Progenitor cell of endocrine pancreas (in vitro differentiated cells): Measurements from ENCODE around the gene C2CD2L. TPM values are rescaled to one million over a fixed set of nuclear protein-coding genes. Genes with fewer than 3 reads are reported as not detected.
A peak's percentile ranks its signal among the peaks of the same experiment; 100 is the strongest.
"Not testable (repeated sequence)": the region's sequence is repeated elsewhere in the genome, so short reads cannot be mapped to it uniquely, and the experiment has no call there.

Experiments
- DNase-seq: peaks from one replicate; pipeline ENCODE4 v3.0.0; 2021; ENCODE audit warnings: low spot score; ENCODE audit not compliant: unreplicated experiment
- H3K27ac Mint-ChIP-seq: 2 replicates; pipeline ENCODE4 v1.8.0; 2021; ENCODE audit warnings: mild to moderate bottlenecking, moderate library complexity, mixed read lengths
- H3K27me3 Mint-ChIP-seq: 2 replicates; pipeline ENCODE4 v1.8.0; 2021; ENCODE audit warnings: mixed read lengths
- H3K36me3 Mint-ChIP-seq: 2 replicates; pipeline ENCODE4 v1.8.0; 2022; ENCODE audit warnings: mixed read lengths; ENCODE audit not compliant: insufficient read depth
- H3K4me1 Mint-ChIP-seq: 2 replicates; pipeline ENCODE4 v1.8.0; 2021; ENCODE audit warnings: low read depth, mixed read lengths
- H3K4me3 Mint-ChIP-seq: 2 replicates; pipeline ENCODE4 v1.8.0; 2021; ENCODE audit warnings: low read depth, mild to moderate bottlenecking, moderate library complexity, mixed read lengths
- H3K9me3 Mint-ChIP-seq: 2 replicates; pipeline ENCODE4 v1.8.0; 2021; ENCODE audit warnings: low read depth, mixed read lengths
- CTCF ChIP-seq: fragments of 200-600 bp; sonication (generic); IDR thresholded peaks from one replicate; pipeline ENCODE4 v1.5.0; 2021; ENCODE audit warnings: antibody characterized with exemption, mild to moderate bottlenecking; ENCODE audit not compliant: unreplicated experiment
- total RNA-seq: library from RNA; stranded (reverse); gene quantifications from 2 replicates; pipeline ENCODE4 v1.2.1, GENCODE V29; 2021

The C2CD2L gene
- total RNA-seq, 1 donor from 2014 or later, result 7.3 TPM

GRCh38 chr11:119134389-119134978 lies 27.3 kb downstream of the C2CD2L start:
- no peak for DNase-seq
- TF ChIP-seq CTCF, result peak; percentile 53
- H3K27me3 Mint-ChIP-seq, result peaks cover 10% of the 10 kb centered on the region
- no peak overlapping the region for H3K27ac Mint-ChIP-seq
- H3K9me3 Mint-ChIP-seq, result no peaks in the 10 kb centered on the region
- H3K36me3 Mint-ChIP-seq, result peaks cover 9% of the 10 kb centered on the region
- no peak overlapping the region for H3K4me3 Mint-ChIP-seq
- H3K4me1 Mint-ChIP-seq, result no peaks in the 10 kb centered on the region

DNA sequence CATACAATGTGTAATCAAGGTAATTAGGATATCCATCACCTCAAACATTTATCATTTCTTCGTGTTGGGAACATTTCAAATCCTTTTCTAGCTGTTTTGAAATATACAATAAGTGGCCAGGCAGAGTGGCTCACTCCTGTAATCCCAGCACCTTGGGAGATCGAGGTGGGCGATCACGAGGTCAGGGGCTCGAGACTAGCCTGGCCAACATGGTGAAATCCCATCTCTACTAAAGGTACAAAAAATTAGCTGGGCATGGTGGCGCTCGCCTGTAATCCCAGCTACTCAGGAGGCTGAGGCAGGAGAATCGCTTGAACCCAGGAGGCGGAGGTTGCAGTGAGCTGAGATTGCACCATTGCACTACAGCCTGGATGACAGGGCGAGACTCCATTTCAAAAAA lies 32.1 kb downstream of the C2CD2L start:
- DNase-seq, H3K4me1 Mint-ChIP-seq, H3K36me3 Mint-ChIP-seq, H3K9me3 Mint-ChIP-seq, H3K4me3 Mint-ChIP-seq, H3K27ac Mint-ChIP-seq: not testable (repeated sequence)
- peaks cover 20% of the 10 kb centered on the region for H3K27me3 Mint-ChIP-seq

DNA sequence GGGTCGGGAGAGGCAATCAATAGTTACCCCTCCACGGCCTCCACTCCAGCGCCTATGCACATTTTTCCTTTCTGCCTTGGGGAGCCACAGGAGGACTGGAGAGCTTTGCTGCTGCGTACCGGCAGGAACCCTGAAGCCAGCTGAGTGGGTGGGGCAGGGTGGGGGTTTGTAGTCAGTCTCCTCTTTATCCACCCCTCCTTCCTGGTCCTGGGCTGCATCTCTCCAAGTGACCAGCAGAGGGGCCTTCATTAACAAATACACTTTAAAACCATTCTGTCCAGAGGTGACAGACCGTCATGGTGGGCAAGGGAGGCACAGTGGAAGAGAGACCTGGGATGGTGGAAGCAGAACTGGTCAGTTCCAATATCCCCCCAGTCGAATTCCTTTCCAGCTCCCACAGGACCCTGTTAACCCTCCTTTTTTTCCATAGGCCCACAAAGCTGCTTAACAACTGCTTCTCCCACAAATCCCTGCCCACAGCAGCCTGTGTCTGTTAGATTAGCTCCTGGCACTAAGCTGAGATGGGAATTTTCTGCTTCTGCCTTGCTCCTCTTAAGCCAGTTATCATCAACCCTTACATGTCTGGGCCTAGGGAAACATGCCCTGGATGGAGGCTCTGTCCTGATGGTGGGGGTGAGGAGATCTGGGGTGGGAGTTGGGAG lies 37.8 kb downstream of the C2CD2L start:
- peak; percentile 42 for DNase-seq
- Mint-ChIP-seq H3K27me3 (peaks cover 49% of the 10 kb centered on the region), H3K9me3 (no peaks in the 10 kb centered on the region), H3K36me3 (no peaks in the 10 kb centered on the region), H3K27ac (no peak overlapping the region), H3K4me1 (no peaks in the 10 kb centered on the region), H3K4me3 (no peak overlapping the region)
- TF ChIP-seq CTCF, result peak; percentile 59

GRCh38 chr11:119145551-119145950 lies 38.4 kb downstream of the C2CD2L start:
- Mint-ChIP-seq H3K36me3 (no peaks in the 10 kb centered on the region), H3K9me3 (no peaks in the 10 kb centered on the region), H3K27me3 (peaks cover 55% of the 10 kb centered on the region), H3K27ac (no peak overlapping the region), H3K4me1 (no peaks in the 10 kb centered on the region), H3K4me3 (no peak overlapping the region)
- no peak for TF ChIP-seq CTCF
- DNase-seq, result no peak

GRCh38 chr11:119147604-119148333 lies 40.6 kb downstream of the C2CD2L start:
- Mint-ChIP-seq H3K9me3 (no peaks in the 10 kb centered on the region), H3K27ac (no peak overlapping the region), H3K4me1 (no peaks in the 10 kb centered on the region), H3K36me3 (no peaks in the 10 kb centered on the region), H3K27me3 (peaks cover 75% of the 10 kb centered on the region), H3K4me3 (peak overlapping the region; percentile 41)
- TF ChIP-seq CTCF, result no peak
- no peak for DNase-seq

DNA sequence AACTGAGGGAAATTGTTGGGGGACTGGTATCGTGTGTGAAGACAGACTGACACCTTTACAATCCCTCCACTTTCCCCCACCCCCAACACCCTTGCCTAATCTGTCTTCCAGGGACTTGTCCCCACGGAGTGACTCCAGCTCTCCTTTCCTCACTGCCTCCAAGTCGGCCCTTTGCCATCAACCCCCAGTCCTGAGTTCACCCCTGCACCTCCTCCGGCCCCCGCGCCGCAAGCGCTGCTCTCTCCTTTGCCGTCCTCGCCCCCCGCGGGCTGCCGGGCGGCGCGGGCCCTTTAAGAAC lies 41.5 kb downstream of the C2CD2L start:
- Mint-ChIP-seq H3K27ac (no peak overlapping the region), H3K4me3 (peak overlapping the region; percentile 61), H3K27me3 (peaks cover 76% of the 10 kb centered on the region), H3K9me3 (no peaks in the 10 kb centered on the region), H3K4me1 (no peaks in the 10 kb centered on the region), H3K36me3 (no peaks in the 10 kb centered on the region)
- TF ChIP-seq CTCF, result no peak
- DNase-seq, result no peak
